Brain microvascular endothelial cell (primary cell): ENCODE measurements around the gene DOCK2.

Source experiments
- DNase-seq: peaks from one replicate; pipeline ENCODE4 v3.0.0-alpha.2; 2020
- H3K27ac ChIP-seq: fragments of 250-450 bp; sonication (Bioruptor Pico); 2 replicates; pipeline ENCODE4 v1.5.1; 2020; ENCODE audit warnings: mild to moderate bottlenecking, moderate library complexity
- H3K27me3 ChIP-seq: fragments of 250-450 bp; sonication (Bioruptor Pico); replicated peaks from 2 replicates; pipeline ENCODE4 v1.5.1; 2020; ENCODE audit warnings: mild to moderate bottlenecking
- H3K36me3 ChIP-seq: fragments of 250-450 bp; sonication (Bioruptor Pico); replicated peaks from 2 replicates; pipeline ENCODE4 v1.5.1; 2020; ENCODE audit warnings: mild to moderate bottlenecking
- H3K4me3 ChIP-seq: 2 replicates; pipeline ENCODE4 v1.5.1; 2011; ENCODE audit warnings: low read depth, mild to moderate bottlenecking, control low read depth, low read length, moderate library complexity
- in situ Hi-C: cut with HindIII; loops from 2 replicates; pipeline ENCODE4 v1.10.0; 2017; ENCODE audit warnings: low sequenced_read_pairs, low pct_ligation_motif_present
- TF ChIP-seq, protein P1 (sequence below): IDR thresholded peaks from 2 replicates; pipeline ENCODE4 v1.5.1; 2011; ENCODE audit warnings: low read depth, mild to moderate bottlenecking, moderate library complexity, low read length, control low read depth, inconsistent platforms; ENCODE audit errors: missing control alignments

DOCK2 gene

GRCh38 chr5:169788168-169788567 is 151.1 kb downstream of the DOCK2 start:
- in situ Hi-C loops, result no loop called here
- DNase-seq, result peak; percentile 56
- no peak overlapping the region for H3K27ac ChIP-seq

GRCh38 chr5:169789417-169789940 is 152.4 kb downstream of the DOCK2 start:
- no peaks in the 10 kb centered on the region for H3K36me3 ChIP-seq

More at GRCh38 chr5:169788168-169788567, 151.1 kb downstream of the DOCK2 start:
- Histone ChIP-seq H3K4me3 (no peak overlapping the region), H3K27me3 (no peaks in the 10 kb centered on the region), H3K36me3 (no peaks in the 10 kb centered on the region)
- TF ChIP-seq, protein P1, sequence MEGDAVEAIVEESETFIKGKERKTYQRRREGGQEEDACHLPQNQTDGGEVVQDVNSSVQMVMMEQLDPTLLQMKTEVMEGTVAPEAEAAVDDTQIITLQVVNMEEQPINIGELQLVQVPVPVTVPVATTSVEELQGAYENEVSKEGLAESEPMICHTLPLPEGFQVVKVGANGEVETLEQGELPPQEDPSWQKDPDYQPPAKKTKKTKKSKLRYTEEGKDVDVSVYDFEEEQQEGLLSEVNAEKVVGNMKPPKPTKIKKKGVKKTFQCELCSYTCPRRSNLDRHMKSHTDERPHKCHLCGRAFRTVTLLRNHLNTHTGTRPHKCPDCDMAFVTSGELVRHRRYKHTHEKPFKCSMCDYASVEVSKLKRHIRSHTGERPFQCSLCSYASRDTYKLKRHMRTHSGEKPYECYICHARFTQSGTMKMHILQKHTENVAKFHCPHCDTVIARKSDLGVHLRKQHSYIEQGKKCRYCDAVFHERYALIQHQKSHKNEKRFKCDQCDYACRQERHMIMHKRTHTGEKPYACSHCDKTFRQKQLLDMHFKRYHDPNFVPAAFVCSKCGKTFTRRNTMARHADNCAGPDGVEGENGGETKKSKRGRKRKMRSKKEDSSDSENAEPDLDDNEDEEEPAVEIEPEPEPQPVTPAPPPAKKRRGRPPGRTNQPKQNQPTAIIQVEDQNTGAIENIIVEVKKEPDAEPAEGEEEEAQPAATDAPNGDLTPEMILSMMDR, result no peak

GRCh38 chr5:169791251-169791650 is 154.2 kb downstream of the DOCK2 start:
- no peak for DNase-seq
- TF ChIP-seq, protein P1, result no peak
- no peak overlapping the region for H3K4me3 ChIP-seq
- H3K36me3 ChIP-seq, result no peaks in the 10 kb centered on the region
- no peak overlapping the region for H3K27ac ChIP-seq
- no peaks in the 10 kb centered on the region for H3K27me3 ChIP-seq
- in situ Hi-C loops, result no loop called here

More at GRCh38 chr5:169789417-169789940, 152.4 kb downstream of the DOCK2 start:
- H3K27me3 ChIP-seq, result no peaks in the 10 kb centered on the region
- H3K4me3 ChIP-seq, result no peak overlapping the region
- in situ Hi-C loops, result no loop called here
- no peak overlapping the region for H3K27ac ChIP-seq
- TF ChIP-seq, protein P1, result no peak
- no peak for DNase-seq

- TF ChIP-seq, protein P1, result no peak
- H3K36me3 ChIP-seq, result no peaks in the 10 kb centered on the region
- no peak overlapping the region for H3K4me3 ChIP-seq
- H3K27me3 ChIP-seq, result no peaks in the 10 kb centered on the region
- DNase-seq, result no peak
- in situ Hi-C loops, result no loop called here
- H3K27ac ChIP-seq, result no peak overlapping the region
Observed at GRCh38 chr5:169795338-169795737, 158.3 kb downstream of the DOCK2 start.

DNA sequence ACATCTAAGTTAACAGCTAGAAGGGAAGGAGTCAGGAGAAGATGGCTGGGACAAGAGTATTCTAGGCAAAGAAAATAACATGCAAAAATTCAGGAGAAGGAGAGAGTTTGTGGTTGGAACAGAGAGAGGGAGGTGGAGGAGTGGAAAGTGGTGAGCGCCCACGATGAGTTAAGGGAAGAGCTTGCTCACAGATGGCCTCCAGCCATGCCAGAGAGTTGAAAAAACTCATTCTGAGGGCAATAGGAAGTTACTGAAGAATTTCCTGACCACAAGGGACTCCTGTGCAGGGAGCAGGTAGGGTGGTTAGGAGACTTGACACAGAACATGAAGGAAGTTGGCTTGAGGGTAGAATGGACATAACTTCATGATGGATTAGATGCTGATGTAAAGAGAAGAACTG is 159.7 kb downstream of the DOCK2 start:
- no peaks in the 10 kb centered on the region for H3K27me3 ChIP-seq
- no peak overlapping the region for H3K4me3 ChIP-seq
- in situ Hi-C loops, result no loop called here
- DNase-seq, result no peak
- no peaks in the 10 kb centered on the region for H3K36me3 ChIP-seq
- H3K27ac ChIP-seq, result no peak overlapping the region
- TF ChIP-seq, protein P1, result no peak

DNA sequence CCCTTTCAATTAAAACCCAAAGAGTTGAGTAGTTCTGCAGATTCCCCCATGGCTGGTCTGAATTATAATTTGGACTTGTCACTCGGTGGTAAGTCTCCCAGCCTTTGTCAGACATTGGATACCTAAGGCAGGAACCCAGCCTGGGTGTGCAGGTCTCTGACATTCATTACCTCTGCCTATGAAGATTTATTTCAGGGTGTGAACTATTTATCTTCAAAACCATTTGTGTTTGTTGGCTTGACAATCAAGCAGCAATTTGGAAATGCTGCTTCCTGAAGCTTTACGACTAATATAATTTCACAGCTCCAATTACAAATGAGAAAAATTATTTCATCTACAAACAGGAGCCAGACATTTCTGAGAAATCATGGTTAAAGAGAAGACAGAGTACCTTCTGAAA is 160.5 kb downstream of the DOCK2 start:
- no peaks in the 10 kb centered on the region for H3K27me3 ChIP-seq
- TF ChIP-seq, protein P1, result no peak
- in situ Hi-C loops, result no loop called here
- H3K36me3 ChIP-seq, result no peaks in the 10 kb centered on the region
- no peak overlapping the region for H3K27ac ChIP-seq
- no peak for DNase-seq
- no peak overlapping the region for H3K4me3 ChIP-seq
